DMS153 treated with DMSO at 0.1 percent for 48 hours (cell line): ENCODE data around the gene CTNNBL1.
"Not testable (repeated sequence)": the region's sequence is repeated elsewhere in the genome, so short reads cannot be mapped to it uniquely, and the experiment has no call there.

ENCODE experiments used
- DNase-seq: peaks from one replicate; lab custom pipeline; 2025; ENCODE audit not compliant: unreplicated experiment; lab: John Stamatoyannopoulos, UW

CTNNBL1 gene

GRCh38 chr20:37848706-37849105 is 154.9 kb downstream of the CTNNBL1 start:
- no peak for DNase-seq

- DNase-seq = no peak
Measured at GRCh38 chr20:37849156-37849555, 155.3 kb downstream of the CTNNBL1 start.

GRCh38 chr20:37849566-37849965 is 155.7 kb downstream of the CTNNBL1 start:
- DNase-seq = no peak

GRCh38 chr20:37850036-37850592 is 156.3 kb downstream of the CTNNBL1 start:
- no peak for DNase-seq

GRCh38 chr20:37850724-37851355 is 157.0 kb downstream of the CTNNBL1 start:
- DNase-seq = no peak

GRCh38 chr20:37852666-37853065 is 158.8 kb downstream of the CTNNBL1 start:
- no peak for DNase-seq

- no peak for DNase-seq
Measured at GRCh38 chr20:37853823-37854375, 160.1 kb downstream of the CTNNBL1 start.

GRCh38 chr20:37856034-37856433 is 162.2 kb downstream of the CTNNBL1 start:
- DNase-seq = not testable (repeated sequence)

- DNase-seq = no peak
Measured at GRCh38 chr20:37856932-37857660, 163.3 kb downstream of the CTNNBL1 start.

GRCh38 chr20:37859406-37860171 is 165.8 kb downstream of the CTNNBL1 start:
- no peak for DNase-seq

- DNase-seq = no peak
Measured at GRCh38 chr20:37863289-37863688, 169.5 kb downstream of the CTNNBL1 start.

- no peak for DNase-seq
Measured at GRCh38 chr20:37864298-37864697, 170.5 kb downstream of the CTNNBL1 start.

GRCh38 chr20:37866051-37866450 is 172.2 kb downstream of the CTNNBL1 start:
- no peak for DNase-seq

GRCh38 chr20:37867289-37868195 is 173.7 kb downstream of the CTNNBL1 start:
- DNase-seq = no peak

GRCh38 chr20:37868851-37869333 is 175.1 kb downstream of the CTNNBL1 start:
- no peak for DNase-seq

GRCh38 chr20:37869334-37869861 is 175.6 kb downstream of the CTNNBL1 start:
- DNase-seq = no peak

- no peak for DNase-seq
Measured at GRCh38 chr20:37870294-37870693, 176.5 kb downstream of the CTNNBL1 start.

GRCh38 chr20:37871751-37872150 is 177.9 kb downstream of the CTNNBL1 start:
- no peak for DNase-seq

GRCh38 chr20:37872161-37872560 is 178.3 kb downstream of the CTNNBL1 start:
- no peak for DNase-seq

GRCh38 chr20:37873884-37874283 is 180.1 kb downstream of the CTNNBL1 start:
- DNase-seq = no peak
